SK-N-SH treated with all-trans-retinoic acid at 6 μM for 48 hours (cell line): ENCODE data around the gene DDHD1.

Experiments used
- ATAC-seq: fragments of 200-7000 bp; cut with Tn5 transposase; 3 replicates; pipeline ENCODE4 v1.9.1; 2020; ENCODE audit warnings: mild to moderate bottlenecking, moderate library complexity
- ARNTL ChIP-seq: fragments of 450-650 bp; formaldehyde crosslinking; IDR thresholded peaks from 2 replicates; pipeline ENCODE4 v1.5.0; 2020; ENCODE audit warnings: low read depth, mild to moderate bottlenecking, moderate library complexity, borderline replicate concordance
- BACH2 ChIP-seq: fragments of 250-450 bp; sonication (Bioruptor Pico); IDR thresholded peaks from 2 replicates; pipeline ENCODE4 v1.9.0; 2021; ENCODE audit warnings: mild to moderate bottlenecking, borderline replicate concordance
- CSDC2 ChIP-seq: fragments of 250-450 bp; sonication (Bioruptor Pico); IDR thresholded peaks from 2 replicates; pipeline ENCODE4 v1.5.0; 2020; ENCODE audit warnings: mild to moderate bottlenecking, moderate library complexity
- ESRRG ChIP-seq: fragments of 250-450 bp; sonication (Bioruptor Pico); IDR thresholded peaks from 2 replicates; pipeline ENCODE4 v1.6.1; 2021; ENCODE audit warnings: mild to moderate bottlenecking
- GLIS3 ChIP-seq: fragments of 250-450 bp; sonication (Bioruptor Pico); IDR thresholded peaks from 2 replicates; pipeline ENCODE4 v1.5.0; 2020; ENCODE audit warnings: mild to moderate bottlenecking, moderate library complexity
- ISL1 ChIP-seq: fragments of 250-450 bp; sonication (Bioruptor Pico); IDR thresholded peaks from 2 replicates; pipeline ENCODE4 v2.1.2; 2022; ENCODE audit warnings: mild to moderate bottlenecking, moderate library complexity
- OSR1 ChIP-seq: fragments of 250-450 bp; sonication (Bioruptor Pico); IDR thresholded peaks from 2 replicates; pipeline ENCODE4 v1.8.0; 2022; ENCODE audit warnings: moderate library complexity, mild to moderate bottlenecking, inconsistent platforms
- PPARA ChIP-seq: fragments of 250-450 bp; sonication (Bioruptor Pico); IDR thresholded peaks from 2 replicates; pipeline ENCODE4 v1.5.0; 2020; ENCODE audit warnings: mild to moderate bottlenecking, borderline replicate concordance
- RARB ChIP-seq: fragments of 250-450 bp; sonication (Bioruptor Pico); IDR thresholded peaks from 2 replicates; pipeline ENCODE4 v1.8.0; 2021; ENCODE audit warnings: mild to moderate bottlenecking, moderate library complexity
- SNAI2 ChIP-seq: fragments of 250-450 bp; sonication (Bioruptor Pico); IDR thresholded peaks from 2 replicates; pipeline ENCODE4 v1.5.0; 2020; ENCODE audit warnings: mild to moderate bottlenecking, moderate library complexity
- TCF4 ChIP-seq: fragments of 250-450 bp; sonication (Bioruptor Pico); IDR thresholded peaks from 2 replicates; pipeline ENCODE4 v1.8.0; 2021; ENCODE audit warnings: mild to moderate bottlenecking, moderate library complexity, borderline replicate concordance
- TOX ChIP-seq: fragments of 250-450 bp; sonication (Bioruptor Pico); IDR thresholded peaks from 2 replicates; pipeline ENCODE4 v1.8.0; 2021; ENCODE audit warnings: mild to moderate bottlenecking, moderate library complexity, borderline replicate concordance
- ZC3H10 ChIP-seq: fragments of 250-450 bp; sonication (Bioruptor Pico); IDR thresholded peaks from 2 replicates; pipeline ENCODE4 v1.5.1; 2021; ENCODE audit warnings: mild to moderate bottlenecking, moderate library complexity
- ZFP3 ChIP-seq: fragments of 250-450 bp; sonication (Bioruptor Pico); IDR thresholded peaks from 2 replicates; pipeline ENCODE4 v1.5.0; 2020; ENCODE audit warnings: mild to moderate bottlenecking, moderate library complexity
- ZFP30 ChIP-seq: fragments of 450-650 bp; formaldehyde crosslinking; IDR thresholded peaks from 2 replicates; pipeline ENCODE4 v1.5.0; 2022; ENCODE audit warnings: mild to moderate bottlenecking, moderate library complexity
- ZNF565 ChIP-seq: fragments of 450-650 bp; formaldehyde crosslinking; conservative IDR thresholded peaks from 2 replicates; pipeline ENCODE4 v1.5.0; 2020; ENCODE audit warnings: low read depth, mild to moderate bottlenecking, moderate library complexity
- ZNF70 ChIP-seq: fragments of 450-650 bp; formaldehyde crosslinking; IDR thresholded peaks from 2 replicates; pipeline ENCODE4 v1.5.0; 2020; ENCODE audit warnings: mild to moderate bottlenecking, moderate library complexity
- ZNF8 ChIP-seq: fragments of 450-650 bp; formaldehyde crosslinking; IDR thresholded peaks from 2 replicates; pipeline ENCODE4 v1.5.0; 2020; ENCODE audit warnings: mild to moderate bottlenecking, moderate library complexity
- TF ChIP-seq, protein P1 (sequence below): fragments of 250-450 bp; sonication (Bioruptor Pico); IDR thresholded peaks from 2 replicates; pipeline ENCODE4 v1.8.0; 2021; ENCODE audit warnings: low read depth, mild to moderate bottlenecking, moderate library complexity, borderline replicate concordance
- TF ChIP-seq, protein P2 (sequence below): fragments of 250-450 bp; sonication (Bioruptor Pico); IDR thresholded peaks from 2 replicates; pipeline ENCODE4 v1.8.0; 2020; ENCODE audit warnings: mild to moderate bottlenecking, moderate library complexity, borderline replicate concordance
- TF ChIP-seq, protein P3 (sequence below): fragments of 250-450 bp; sonication (Bioruptor Pico); IDR thresholded peaks from 2 replicates; pipeline ENCODE4 v1.5.1; 2020; ENCODE audit warnings: low read depth, mild to moderate bottlenecking, moderate library complexity
- TF ChIP-seq, protein P4 (sequence below): fragments of 250-450 bp; sonication (Bioruptor Pico); IDR thresholded peaks from 2 replicates; pipeline ENCODE4 v1.5.0; 2020; ENCODE audit warnings: mild to moderate bottlenecking, moderate library complexity
- TF ChIP-seq, protein P5 (sequence below): fragments of 250-450 bp; sonication (Bioruptor Pico); IDR thresholded peaks from 2 replicates; pipeline ENCODE4 v1.5.1; 2021; ENCODE audit warnings: mild to moderate bottlenecking, moderate library complexity

Gene DDHD1

DNA sequence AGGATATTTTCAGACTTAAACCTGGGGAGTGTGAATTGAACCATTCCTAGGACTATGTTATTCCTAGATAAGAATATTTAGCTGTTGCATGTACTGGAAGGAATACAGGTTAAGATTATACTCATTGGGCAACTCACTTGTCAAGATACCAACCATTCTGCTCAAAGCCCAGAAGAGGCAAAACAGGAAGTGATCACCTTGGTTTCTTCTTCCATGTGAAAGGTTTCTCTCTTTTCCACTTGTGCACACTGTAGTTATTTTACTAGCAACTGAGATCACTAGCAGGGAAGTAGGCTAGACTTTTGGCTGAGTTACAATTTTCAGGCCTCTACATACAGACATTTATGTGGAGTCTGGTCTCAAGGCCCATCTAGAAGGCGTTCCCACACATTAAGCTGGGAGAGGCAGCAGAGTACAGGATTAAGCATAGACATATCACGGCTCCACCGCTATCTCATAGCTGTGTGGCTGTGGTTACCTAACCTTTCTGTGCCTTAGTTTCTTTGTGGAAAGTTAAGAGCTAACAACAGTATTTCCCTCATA is 118.4 kb downstream of the DDHD1 start:
- TF ChIP-seq GLIS3 (no peak), TCF4 (CRISPR knock-in tag) (no peak), PPARA (CRISPR knock-in tag) (no peak), ZC3H10 (CRISPR knock-in tag) (no peak), TOX (CRISPR knock-in tag) (no peak), ZNF70 (CRISPR knock-in tag) (no peak), ESRRG (CRISPR knock-in tag) (no peak), ZNF565 (CRISPR knock-in tag) (no peak), ZFP30 (CRISPR knock-in tag) (no peak), ISL1 (CRISPR knock-in tag) (no peak), OSR1 (CRISPR knock-in tag) (no peak), SNAI2 (CRISPR knock-in tag) (no peak), RARB (CRISPR knock-in tag) (no peak), ZFP3 (CRISPR knock-in tag) (no peak), CSDC2 (CRISPR knock-in tag) (no peak)
- TF ChIP-seq, protein P1, sequence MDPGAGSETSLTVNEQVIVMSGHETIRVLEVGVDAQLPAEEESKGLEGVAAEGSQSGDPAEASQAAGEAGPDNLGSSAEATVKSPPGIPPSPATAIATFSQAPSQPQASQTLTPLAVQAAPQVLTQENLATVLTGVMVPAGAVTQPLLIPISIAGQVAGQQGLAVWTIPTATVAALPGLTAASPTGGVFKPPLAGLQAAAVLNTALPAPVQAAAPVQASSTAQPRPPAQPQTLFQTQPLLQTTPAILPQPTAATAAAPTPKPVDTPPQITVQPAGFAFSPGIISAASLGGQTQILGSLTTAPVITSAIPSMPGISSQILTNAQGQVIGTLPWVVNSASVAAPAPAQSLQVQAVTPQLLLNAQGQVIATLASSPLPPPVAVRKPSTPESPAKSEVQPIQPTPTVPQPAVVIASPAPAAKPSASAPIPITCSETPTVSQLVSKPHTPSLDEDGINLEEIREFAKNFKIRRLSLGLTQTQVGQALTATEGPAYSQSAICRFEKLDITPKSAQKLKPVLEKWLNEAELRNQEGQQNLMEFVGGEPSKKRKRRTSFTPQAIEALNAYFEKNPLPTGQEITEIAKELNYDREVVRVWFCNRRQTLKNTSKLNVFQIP (CRISPR knock-in tag): no peak
- TF ChIP-seq, protein P2, sequence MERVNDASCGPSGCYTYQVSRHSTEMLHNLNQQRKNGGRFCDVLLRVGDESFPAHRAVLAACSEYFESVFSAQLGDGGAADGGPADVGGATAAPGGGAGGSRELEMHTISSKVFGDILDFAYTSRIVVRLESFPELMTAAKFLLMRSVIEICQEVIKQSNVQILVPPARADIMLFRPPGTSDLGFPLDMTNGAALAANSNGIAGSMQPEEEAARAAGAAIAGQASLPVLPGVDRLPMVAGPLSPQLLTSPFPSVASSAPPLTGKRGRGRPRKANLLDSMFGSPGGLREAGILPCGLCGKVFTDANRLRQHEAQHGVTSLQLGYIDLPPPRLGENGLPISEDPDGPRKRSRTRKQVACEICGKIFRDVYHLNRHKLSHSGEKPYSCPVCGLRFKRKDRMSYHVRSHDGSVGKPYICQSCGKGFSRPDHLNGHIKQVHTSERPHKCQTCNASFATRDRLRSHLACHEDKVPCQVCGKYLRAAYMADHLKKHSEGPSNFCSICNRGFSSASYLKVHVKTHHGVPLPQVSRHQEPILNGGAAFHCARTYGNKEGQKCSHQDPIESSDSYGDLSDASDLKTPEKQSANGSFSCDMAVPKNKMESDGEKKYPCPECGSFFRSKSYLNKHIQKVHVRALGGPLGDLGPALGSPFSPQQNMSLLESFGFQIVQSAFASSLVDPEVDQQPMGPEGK (CRISPR knock-in tag): no peak
- TF ChIP-seq, protein P3, sequence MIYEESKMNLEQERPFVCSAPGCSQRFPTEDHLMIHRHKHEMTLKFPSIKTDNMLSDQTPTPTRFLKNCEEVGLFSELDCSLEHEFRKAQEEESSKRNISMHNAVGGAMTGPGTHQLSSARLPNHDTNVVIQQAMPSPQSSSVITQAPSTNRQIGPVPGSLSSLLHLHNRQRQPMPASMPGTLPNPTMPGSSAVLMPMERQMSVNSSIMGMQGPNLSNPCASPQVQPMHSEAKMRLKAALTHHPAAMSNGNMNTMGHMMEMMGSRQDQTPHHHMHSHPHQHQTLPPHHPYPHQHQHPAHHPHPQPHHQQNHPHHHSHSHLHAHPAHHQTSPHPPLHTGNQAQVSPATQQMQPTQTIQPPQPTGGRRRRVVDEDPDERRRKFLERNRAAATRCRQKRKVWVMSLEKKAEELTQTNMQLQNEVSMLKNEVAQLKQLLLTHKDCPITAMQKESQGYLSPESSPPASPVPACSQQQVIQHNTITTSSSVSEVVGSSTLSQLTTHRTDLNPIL (CRISPR knock-in tag): no peak
- ATAC-seq: no peak

DNA sequence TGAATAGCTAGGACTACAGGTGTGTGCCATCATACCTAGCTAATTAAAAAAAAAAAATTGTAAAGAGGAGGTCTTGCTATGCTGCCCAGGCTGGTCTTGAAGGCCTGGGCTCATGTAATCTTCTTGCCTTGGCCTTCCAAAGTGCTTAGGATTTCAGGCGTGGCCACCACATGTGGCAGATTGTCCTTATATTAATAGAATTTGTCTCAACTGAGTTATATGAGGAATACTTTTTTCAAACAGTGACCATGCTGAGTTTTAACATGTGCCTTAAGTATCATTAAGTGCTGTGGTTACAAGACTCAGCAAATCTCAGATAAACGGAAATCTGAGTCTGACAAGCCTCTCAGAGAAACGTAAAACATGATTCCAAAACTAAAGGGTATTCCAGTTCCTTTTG is 119.1 kb downstream of the DDHD1 start:
- ATAC-seq: no peak
- TF ChIP-seq, protein P4, sequence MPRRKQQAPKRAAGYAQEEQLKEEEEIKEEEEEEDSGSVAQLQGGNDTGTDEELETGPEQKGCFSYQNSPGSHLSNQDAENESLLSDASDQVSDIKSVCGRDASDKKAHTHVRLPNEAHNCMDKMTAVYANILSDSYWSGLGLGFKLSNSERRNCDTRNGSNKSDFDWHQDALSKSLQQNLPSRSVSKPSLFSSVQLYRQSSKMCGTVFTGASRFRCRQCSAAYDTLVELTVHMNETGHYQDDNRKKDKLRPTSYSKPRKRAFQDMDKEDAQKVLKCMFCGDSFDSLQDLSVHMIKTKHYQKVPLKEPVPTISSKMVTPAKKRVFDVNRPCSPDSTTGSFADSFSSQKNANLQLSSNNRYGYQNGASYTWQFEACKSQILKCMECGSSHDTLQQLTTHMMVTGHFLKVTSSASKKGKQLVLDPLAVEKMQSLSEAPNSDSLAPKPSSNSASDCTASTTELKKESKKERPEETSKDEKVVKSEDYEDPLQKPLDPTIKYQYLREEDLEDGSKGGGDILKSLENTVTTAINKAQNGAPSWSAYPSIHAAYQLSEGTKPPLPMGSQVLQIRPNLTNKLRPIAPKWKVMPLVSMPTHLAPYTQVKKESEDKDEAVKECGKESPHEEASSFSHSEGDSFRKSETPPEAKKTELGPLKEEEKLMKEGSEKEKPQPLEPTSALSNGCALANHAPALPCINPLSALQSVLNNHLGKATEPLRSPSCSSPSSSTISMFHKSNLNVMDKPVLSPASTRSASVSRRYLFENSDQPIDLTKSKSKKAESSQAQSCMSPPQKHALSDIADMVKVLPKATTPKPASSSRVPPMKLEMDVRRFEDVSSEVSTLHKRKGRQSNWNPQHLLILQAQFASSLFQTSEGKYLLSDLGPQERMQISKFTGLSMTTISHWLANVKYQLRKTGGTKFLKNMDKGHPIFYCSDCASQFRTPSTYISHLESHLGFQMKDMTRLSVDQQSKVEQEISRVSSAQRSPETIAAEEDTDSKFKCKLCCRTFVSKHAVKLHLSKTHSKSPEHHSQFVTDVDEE (CRISPR knock-in tag): no peak
- TF ChIP-seq ZFP3 (CRISPR knock-in tag) (no peak), TOX (CRISPR knock-in tag) (no peak), ZNF8 (CRISPR knock-in tag) (no peak), ZNF70 (CRISPR knock-in tag) (no peak), ESRRG (CRISPR knock-in tag) (no peak), ZFP30 (CRISPR knock-in tag) (no peak), ISL1 (CRISPR knock-in tag) (no peak), ZC3H10 (CRISPR knock-in tag) (no peak), TCF4 (CRISPR knock-in tag) (no peak), GLIS3 (no peak), SNAI2 (CRISPR knock-in tag) (no peak), PPARA (CRISPR knock-in tag) (no peak), BACH2 (CRISPR knock-in tag) (no peak), ARNTL (CRISPR knock-in tag) (no peak)
- TF ChIP-seq, protein P5, sequence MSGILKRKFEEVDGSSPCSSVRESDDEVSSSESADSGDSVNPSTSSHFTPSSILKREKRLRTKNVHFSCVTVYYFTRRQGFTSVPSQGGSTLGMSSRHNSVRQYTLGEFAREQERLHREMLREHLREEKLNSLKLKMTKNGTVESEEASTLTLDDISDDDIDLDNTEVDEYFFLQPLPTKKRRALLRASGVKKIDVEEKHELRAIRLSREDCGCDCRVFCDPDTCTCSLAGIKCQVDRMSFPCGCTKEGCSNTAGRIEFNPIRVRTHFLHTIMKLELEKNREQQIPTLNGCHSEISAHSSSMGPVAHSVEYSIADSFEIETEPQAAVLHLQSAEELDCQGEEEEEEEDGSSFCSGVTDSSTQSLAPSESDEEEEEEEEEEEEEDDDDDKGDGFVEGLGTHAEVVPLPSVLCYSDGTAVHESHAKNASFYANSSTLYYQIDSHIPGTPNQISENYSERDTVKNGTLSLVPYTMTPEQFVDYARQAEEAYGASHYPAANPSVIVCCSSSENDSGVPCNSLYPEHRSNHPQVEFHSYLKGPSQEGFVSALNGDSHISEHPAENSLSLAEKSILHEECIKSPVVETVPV (CRISPR knock-in tag): no peak
- TF ChIP-seq, protein P2 (CRISPR knock-in tag): no peak
- TF ChIP-seq, protein P3 (CRISPR knock-in tag): no peak
